GM23248 (cell line): ENCODE data around the gene ZNF70. TPM values are rescaled to one million over a fixed set of nuclear protein-coding genes. Genes with fewer than 3 reads are reported as not detected.

Source experiments
- DNase-seq: peaks from one replicate; pipeline ENCODE4 v3.0.0-alpha.2; 2015
- H2AFZ ChIP-seq: fragments of 200-600 bp; sonication (generic); 2 replicates; pipeline ENCODE4 v1.6.1; 2016; ENCODE audit warnings: antibody characterized with exemption
- H3F3A ChIP-seq: fragments of 200-600 bp; sonication (generic); 2 replicates; pipeline ENCODE4 v1.6.1; 2016; ENCODE audit warnings: mild to moderate bottlenecking, antibody characterized with exemption, mixed run types; ENCODE audit not compliant: insufficient read depth
- H3K27ac ChIP-seq: fragments of 200-600 bp; sonication (generic); 2 replicates; pipeline ENCODE4 v1.5.1; 2016; ENCODE audit warnings: mild to moderate bottlenecking
- H3K27me3 ChIP-seq: fragments of 200-600 bp; sonication (generic); replicated peaks from 2 replicates; pipeline ENCODE4 v1.6.1; 2016; ENCODE audit warnings: mild to moderate bottlenecking; ENCODE audit not compliant: insufficient read depth
- H3K36me3 ChIP-seq: fragments of 200-600 bp; sonication (generic); 2 replicates; pipeline ENCODE4 v1.6.1; 2016; ENCODE audit warnings: low read depth, mild to moderate bottlenecking
- H3K4me1 ChIP-seq: fragments of 200-600 bp; sonication (generic); 2 replicates; pipeline ENCODE4 v1.6.1; 2016; ENCODE audit warnings: mild to moderate bottlenecking; ENCODE audit not compliant: insufficient read depth
- H3K4me2 ChIP-seq: fragments of 200-600 bp; sonication (generic); one replicate; pipeline ENCODE4 v1.6.1; 2016; ENCODE audit warnings: mild to moderate bottlenecking; ENCODE audit not compliant: unreplicated experiment
- H3K4me3 ChIP-seq: fragments of 200-600 bp; sonication (generic); 2 replicates; pipeline ENCODE4 v1.5.1; 2016; ENCODE audit warnings: mild to moderate bottlenecking
- H3K79me2 ChIP-seq: fragments of 200-600 bp; sonication (generic); 2 replicates; pipeline ENCODE4 v1.6.1; 2016; ENCODE audit warnings: mild to moderate bottlenecking; ENCODE audit not compliant: insufficient read depth
- H3K9ac ChIP-seq: fragments of 200-600 bp; sonication (generic); 2 replicates; pipeline ENCODE4 v1.6.1; 2016; ENCODE audit warnings: mild to moderate bottlenecking
- H3K9me2 ChIP-seq: fragments of 200-600 bp; sonication (generic); 2 replicates; pipeline ENCODE4 v1.6.1; 2016; ENCODE audit warnings: mixed run types, mild to moderate bottlenecking, moderate library complexity; ENCODE audit not compliant: insufficient read depth
- H3K9me3 ChIP-seq: fragments of 200-600 bp; sonication (generic); one replicate; pipeline ENCODE4 v1.6.1; 2017; ENCODE audit warnings: low read depth
- H4K20me1 ChIP-seq: fragments of 200-600 bp; sonication (generic); 2 replicates; pipeline ENCODE4 v1.6.0; 2016; ENCODE audit not compliant: insufficient read depth
- EZH2 ChIP-seq: fragments of 200-600 bp; sonication (generic); IDR thresholded peaks from 2 replicates; pipeline ENCODE4 v1.6.1; 2018; ENCODE audit warnings: antibody characterized with exemption, mild to moderate bottlenecking; ENCODE audit not compliant: insufficient read depth, poor library complexity, severe bottlenecking
- EZH2phosphoT487 ChIP-seq: fragments of 200-600 bp; sonication (generic); IDR thresholded peaks from 2 replicates; pipeline ENCODE4 v1.6.1; 2018; ENCODE audit warnings: antibody characterized with exemption, moderate library complexity, mild to moderate bottlenecking, low read depth; ENCODE audit not compliant: insufficient read depth
- WGBS, 2 experiments: methylation state at CpG; one replicate each; pipeline ENCODE4 v1.1.6; 2015 to 2017; ENCODE audit warnings: low lambda C conversion rate in 2 of 2, low coverage in 1 of 2; ENCODE audit errors: missing lambda C conversion rate in 2 of 2; 5-methylcytosine and 5-hydroxymethylcytosine counted together
- in situ Hi-C: fragments of 300-500 bp; cut with MboI; formaldehyde crosslinking; loops from 2 replicates; pipeline ENCODE4 v1.15.0; 2020
- polyA plus RNA-seq: library from polyadenylated mRNA; unstranded; fragments of >200 nt; fragmentation: Nextera tagmentation; extraction: Ambion mirVana; gene quantifications from 2 replicates; pipeline ENCODE4 v1.2.1, GENCODE V29; 2016
- total RNA-seq: library from RNA; depleted of rRNA; stranded (reverse); fragments of >200 nt; shearing (Covaris generic); gene quantifications from 2 replicates; pipeline ENCODE4 v1.2.3, GENCODE V29; 2014

ZNF70 gene
- total and polyA plus RNA-seq, 2 experiments from 2014 or later: 1.0 to 2.5 TPM

DNA sequence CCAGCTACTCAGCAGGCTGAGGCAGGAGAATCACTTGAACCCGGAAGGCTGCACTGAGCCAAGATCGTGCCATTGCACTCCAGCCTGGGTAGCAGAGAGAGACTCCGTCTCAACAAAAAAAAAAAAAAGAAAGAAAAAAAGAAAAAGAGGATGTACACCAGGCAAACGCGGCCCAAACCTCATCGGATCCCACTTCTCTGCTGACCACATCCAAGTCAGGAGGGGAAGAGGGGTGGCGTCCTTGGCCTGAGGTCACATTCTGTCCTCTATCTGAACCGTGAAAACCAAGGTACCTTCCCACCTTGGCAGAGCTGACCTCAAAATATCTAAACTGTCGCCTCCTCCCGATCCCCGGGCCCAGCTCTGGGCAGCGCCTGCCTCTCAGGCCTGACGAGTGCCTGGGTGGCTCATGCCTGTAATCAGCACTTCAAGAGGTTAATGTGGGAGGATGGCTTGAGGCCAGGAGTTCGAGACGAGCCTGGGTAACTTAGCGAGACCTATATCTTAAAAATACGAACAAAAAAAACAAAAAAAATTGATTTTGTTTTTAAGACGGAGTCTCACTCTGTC, 35.0 kb downstream of the ZNF70 start:
- Histone ChIP-seq H3K9me2 (no peaks in the 10 kb centered on the region), H2AFZ (no peak overlapping the region), H3K9me3 (no peaks in the 10 kb centered on the region), H4K20me1 (no peaks in the 10 kb centered on the region), H3K9ac (no peak overlapping the region), H3K27me3 (no peaks in the 10 kb centered on the region), H3K4me3 (peak overlapping the region; percentile 88), H3K79me2 (peaks cover 6% of the 10 kb centered on the region; the same call in 1 of the 2 replicates), H3F3A (no peaks in the 10 kb centered on the region), H3K27ac (no peak overlapping the region), H3K4me1 (peaks cover 3% of the 10 kb centered on the region; the same call in 1 of the 2 replicates), H3K36me3 (no peaks in the 10 kb centered on the region), H3K4me2 (peak overlapping the region; percentile 64)
- no peak for DNase-seq
- in situ Hi-C loops: no loop called here
- TF ChIP-seq EZH2phosphoT487 (no peak), EZH2 (no peak)
- WGBS, 2 experiments: 81 to 83% methylated on average over 16 to 18 of the region's 18 CpGs

DNA sequence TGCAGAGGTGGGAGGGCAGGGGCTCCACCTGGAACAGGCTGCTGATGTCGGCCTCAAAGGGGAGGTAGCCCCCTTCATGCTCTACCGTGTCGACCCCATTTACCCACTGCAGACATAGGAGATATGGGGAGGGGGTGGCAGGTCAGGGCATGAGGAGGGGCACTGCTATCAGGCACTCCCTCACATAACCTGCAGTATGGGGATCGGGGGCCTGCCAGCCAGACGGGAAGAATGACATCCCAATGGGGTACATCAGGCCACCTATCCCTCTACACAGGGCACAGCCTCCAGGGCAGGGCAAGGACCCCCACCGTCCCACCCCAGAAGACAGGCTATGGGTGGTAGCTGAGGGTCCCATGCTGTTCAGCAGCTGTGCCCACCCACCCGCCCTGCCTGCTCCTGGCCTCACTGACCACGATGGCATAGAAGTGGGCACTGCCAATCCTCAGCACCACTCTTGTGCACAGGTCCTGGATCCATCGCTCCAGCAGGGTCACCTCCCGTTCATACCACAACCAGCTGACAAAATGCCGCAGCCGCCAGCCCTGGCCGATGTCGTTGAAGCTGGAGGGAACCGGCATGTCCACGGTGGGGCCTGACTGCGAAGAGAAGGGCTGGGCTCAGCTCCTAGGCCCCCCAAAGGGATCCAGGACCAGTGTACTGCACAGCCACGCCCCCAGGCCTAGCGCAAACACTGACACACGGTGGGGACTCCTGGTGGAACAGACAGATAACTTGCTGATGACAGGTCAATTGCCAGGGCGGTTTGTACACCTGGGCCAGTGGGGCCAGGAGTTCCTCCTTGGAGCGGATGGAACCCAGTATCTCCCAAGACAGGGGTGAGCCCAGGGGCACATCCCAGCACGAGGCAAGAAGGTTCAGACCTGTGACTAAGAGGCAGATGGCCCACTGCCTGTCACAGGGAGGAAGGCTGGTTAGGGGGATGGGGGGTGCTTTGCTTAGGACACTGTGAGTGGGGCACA, 36.0 kb downstream of the ZNF70 start:
- Histone ChIP-seq H2AFZ (no peak overlapping the region), H3K4me1 (peaks cover 3% of the 10 kb centered on the region; the same call in 1 of the 2 replicates), H3K27me3 (no peaks in the 10 kb centered on the region), H3F3A (0 out of 2 replicates have a peak, but pooled peaks cover under 1% of the 10 kb centered on the region), H3K79me2 (peaks cover 6% of the 10 kb centered on the region; the same call in 1 of the 2 replicates), H3K4me3 (no peak overlapping the region), H3K9ac (no peak overlapping the region), H3K9me2 (no peaks in the 10 kb centered on the region), H4K20me1 (no peaks in the 10 kb centered on the region), H3K36me3 (no peaks in the 10 kb centered on the region), H3K9me3 (no peaks in the 10 kb centered on the region), H3K27ac (no peak overlapping the region), H3K4me2 (no peak overlapping the region)
- no peak for TF ChIP-seq EZH2phosphoT487
- no peak for TF ChIP-seq EZH2
- WGBS, 2 experiments: 87 to 90% methylated on average over 21 to 23 of the region's 23 CpGs
- no peak for DNase-seq
- in situ Hi-C loops: no loop called here

DNA sequence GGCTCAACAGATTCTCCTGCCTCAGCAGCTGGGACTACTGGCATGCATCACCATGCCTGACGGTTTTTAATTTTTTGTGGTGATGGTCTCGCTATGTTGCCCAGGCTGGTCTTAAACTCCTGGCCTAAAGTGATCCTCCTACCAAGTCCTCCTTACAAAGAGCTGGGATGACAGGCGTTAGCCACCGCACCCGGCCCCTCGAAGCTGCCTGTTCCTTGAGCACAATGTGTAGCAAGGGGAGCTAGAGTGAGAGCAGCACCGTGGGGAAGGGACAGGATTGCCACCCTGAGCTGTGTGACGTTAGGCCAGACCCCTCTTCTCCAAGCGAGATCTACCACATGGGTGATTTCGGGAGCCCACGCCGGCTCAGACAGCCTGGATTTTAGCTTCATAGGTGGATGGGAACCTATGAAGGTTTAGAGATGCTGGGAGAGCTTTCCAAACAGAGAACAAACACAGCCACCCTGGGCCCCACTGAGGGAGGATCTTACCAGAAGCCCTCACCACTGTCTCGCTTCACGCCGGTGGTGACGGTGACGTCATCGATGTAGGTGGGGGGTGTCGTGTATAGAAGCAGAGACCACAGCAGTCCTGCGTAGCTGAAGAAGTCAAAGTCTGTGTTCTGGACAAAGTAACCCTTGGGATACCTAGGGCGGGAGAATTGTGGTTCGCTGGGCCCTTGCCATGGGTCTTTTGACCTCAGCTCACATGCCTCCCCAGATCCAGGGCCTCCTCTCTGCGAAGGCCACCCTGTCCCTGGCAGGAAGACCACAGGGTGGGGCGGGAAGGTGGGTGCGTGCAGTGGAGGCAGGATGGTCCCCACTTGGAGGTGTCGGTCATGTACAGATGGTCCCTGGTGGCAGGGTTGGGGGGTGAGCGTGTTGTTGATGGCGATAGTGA, 37.0 kb downstream of the ZNF70 start:
- H2AFZ ChIP-seq: no peak overlapping the region
- no peaks in the 10 kb centered on the region for H3K36me3 ChIP-seq
- no peaks in the 10 kb centered on the region for H3K9me2 ChIP-seq
- H3K27ac ChIP-seq: no peak overlapping the region
- no peak for TF ChIP-seq EZH2
- peaks cover 8% of the 10 kb centered on the region; the same call in 1 of the 2 replicates for H3K4me1 ChIP-seq
- 92 to 96% methylated on average over 27 to 28 of the region's 28 CpGs for WGBS, 2 experiments
- no peaks in the 10 kb centered on the region for H3K9me3 ChIP-seq
- H4K20me1 ChIP-seq: no peaks in the 10 kb centered on the region
- in situ Hi-C loops: no loop called here
- H3F3A ChIP-seq: peaks cover 8% of the 10 kb centered on the region; the same call in 1 of the 2 replicates
- H3K4me3 ChIP-seq: no peak overlapping the region
- no peak overlapping the region for H3K9ac ChIP-seq
- no peak overlapping the region for H3K4me2 ChIP-seq
- no peak for DNase-seq
- peaks cover 6% of the 10 kb centered on the region; the same call in 1 of the 2 replicates for H3K79me2 ChIP-seq
- no peaks in the 10 kb centered on the region for H3K27me3 ChIP-seq

DNA sequence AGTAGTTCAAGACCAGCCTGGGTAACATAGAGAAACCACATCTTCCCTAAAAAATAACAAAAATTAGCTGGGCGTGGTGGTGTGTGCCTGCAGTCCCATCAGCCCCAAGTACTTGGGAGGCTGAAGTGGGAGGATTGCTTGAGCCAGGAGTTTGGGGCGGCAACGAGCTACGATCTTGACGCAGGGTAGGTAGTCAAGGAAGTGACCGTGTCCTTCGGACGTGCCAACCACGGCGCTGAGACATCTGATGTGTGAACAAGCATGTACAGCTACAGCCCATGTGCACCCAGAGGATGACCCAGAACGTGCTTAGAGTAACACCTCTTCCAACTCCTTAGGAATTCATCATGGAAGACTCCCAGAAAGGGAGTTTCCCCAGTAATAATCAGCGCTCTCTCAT, 38.7 kb downstream of the ZNF70 start:
- WGBS, 2 experiments: 84 to 85% methylated on average over 12 of the region's 12 CpGs
- Histone ChIP-seq H3K27me3 (no peaks in the 10 kb centered on the region), H2AFZ (no peak overlapping the region), H3K79me2 (peaks cover 6% of the 10 kb centered on the region; the same call in 1 of the 2 replicates), H3K9me3 (no peaks in the 10 kb centered on the region), H3K4me2 (no peak overlapping the region), H3K27ac (no peak overlapping the region), H3K36me3 (peaks cover 11% of the 10 kb centered on the region; the same call in 1 of the 2 replicates), H3F3A (peaks cover 8% of the 10 kb centered on the region; the same call in 1 of the 2 replicates), H3K9ac (no peak overlapping the region), H3K9me2 (no peaks in the 10 kb centered on the region), H4K20me1 (no peaks in the 10 kb centered on the region), H3K4me3 (no peak overlapping the region), H3K4me1 (peaks cover 8% of the 10 kb centered on the region; the same call in 1 of the 2 replicates)
- in situ Hi-C loops: no loop called here
- DNase-seq: no peak
- TF ChIP-seq EZH2phosphoT487: no peak
- TF ChIP-seq EZH2: no peak
